Hepatocyte (in vitro differentiated cells): Measurements from ENCODE around the gene WFDC1. TPM values are rescaled to one million over a fixed set of nuclear protein-coding genes. Genes with fewer than 3 reads are reported as not detected.

Experiments
- DNase-seq: peaks from one replicate; pipeline ENCODE4 v3.0.0-alpha.2; 2016; ENCODE audit warnings: low spot score
- H2AFZ ChIP-seq: fragments of 200-600 bp; sonication (generic); 2 replicates; pipeline ENCODE4 v1.6.0; 2016; ENCODE audit warnings: antibody characterized with exemption, mild to moderate bottlenecking
- H3K27ac ChIP-seq: fragments of 200-600 bp; sonication (generic); 2 replicates; pipeline ENCODE4 v1.5.1; 2016; ENCODE audit warnings: mild to moderate bottlenecking
- H3K27me3 ChIP-seq: fragments of 200-600 bp; sonication (generic); 2 replicates; pipeline ENCODE4 v1.6.1; 2016
- H3K36me3 ChIP-seq: fragments of 200-600 bp; sonication (generic); replicated peaks from 2 replicates; pipeline ENCODE4 v1.5.1; 2016; ENCODE audit warnings: low read depth; ENCODE audit not compliant: insufficient read depth
- H3K4me1 ChIP-seq: fragments of 200-600 bp; sonication (generic); 2 replicates; pipeline ENCODE4 v1.5.1; 2016; ENCODE audit warnings: mild to moderate bottlenecking, moderate library complexity; ENCODE audit not compliant: insufficient read depth
- H3K4me2 ChIP-seq: fragments of 200-600 bp; sonication (generic); 2 replicates; pipeline ENCODE4 v1.6.0; 2016
- H3K4me3 ChIP-seq: fragments of 200-600 bp; sonication (generic); 2 replicates; pipeline ENCODE4 v1.5.1; 2016; ENCODE audit warnings: mild to moderate bottlenecking
- H3K79me2 ChIP-seq: fragments of 200-600 bp; sonication (generic); 2 replicates; pipeline ENCODE4 v1.6.0; 2017; ENCODE audit warnings: mild to moderate bottlenecking
- H3K9me2 ChIP-seq: fragments of 200-600 bp; sonication (generic); replicated peaks from 2 replicates; pipeline ENCODE4 v1.6.0; 2017; ENCODE audit warnings: mild to moderate bottlenecking; ENCODE audit not compliant: insufficient read depth
- H3K9me3 ChIP-seq: fragments of 200-600 bp; sonication (generic); 2 replicates; pipeline ENCODE4 v1.5.1; 2016; ENCODE audit warnings: low read depth, mild to moderate bottlenecking
- H4K20me1 ChIP-seq: fragments of 200-600 bp; sonication (generic); 2 replicates; pipeline ENCODE4 v1.6.0; 2016; ENCODE audit warnings: mild to moderate bottlenecking; ENCODE audit not compliant: insufficient read depth, poor library complexity, severe bottlenecking
- EZH2 ChIP-seq: fragments of 200-600 bp; sonication (generic); IDR thresholded peaks from 2 replicates; pipeline ENCODE4 v1.6.1; 2016; ENCODE audit warnings: antibody characterized with exemption, mild to moderate bottlenecking, borderline replicate concordance
- EZH2phosphoT487 ChIP-seq: fragments of 200-600 bp; sonication (generic); IDR thresholded peaks from one replicate; pipeline ENCODE4 v1.6.1; 2018; ENCODE audit warnings: antibody characterized with exemption, mild to moderate bottlenecking, low read depth, moderate library complexity; ENCODE audit not compliant: unreplicated experiment, severe bottlenecking
- WGBS: methylation state at CpG from one replicate; pipeline ENCODE4 v1.1.6; 2016; ENCODE audit warnings: low lambda C conversion rate; ENCODE audit errors: missing lambda C conversion rate; 5-methylcytosine and 5-hydroxymethylcytosine counted together
- polyA plus RNA-seq: library from polyadenylated mRNA; unstranded; fragments of >200 nt; fragmentation: Nextera tagmentation; extraction: Ambion mirVana; gene quantifications from 2 replicates; pipeline ENCODE4 v1.2.1, GENCODE V29; 2016
- total RNA-seq: library from RNA; depleted of rRNA; stranded (reverse); fragments of >200 nt; gene quantifications from 2 replicates; pipeline ENCODE4 v1.2.3, GENCODE V29; 2014
- TF ChIP-seq, protein P1 (sequence below): fragments of 200-600 bp; sonication (generic); IDR thresholded peaks from 2 replicates; pipeline ENCODE4 v1.5.1; 2016; ENCODE audit warnings: antibody characterized with exemption, mild to moderate bottlenecking; ENCODE audit not compliant: poor library complexity

WFDC1 gene
- total and polyA plus RNA-seq, 2 experiments from 2014 or later: 12.9 to 16.9 TPM

DNA sequence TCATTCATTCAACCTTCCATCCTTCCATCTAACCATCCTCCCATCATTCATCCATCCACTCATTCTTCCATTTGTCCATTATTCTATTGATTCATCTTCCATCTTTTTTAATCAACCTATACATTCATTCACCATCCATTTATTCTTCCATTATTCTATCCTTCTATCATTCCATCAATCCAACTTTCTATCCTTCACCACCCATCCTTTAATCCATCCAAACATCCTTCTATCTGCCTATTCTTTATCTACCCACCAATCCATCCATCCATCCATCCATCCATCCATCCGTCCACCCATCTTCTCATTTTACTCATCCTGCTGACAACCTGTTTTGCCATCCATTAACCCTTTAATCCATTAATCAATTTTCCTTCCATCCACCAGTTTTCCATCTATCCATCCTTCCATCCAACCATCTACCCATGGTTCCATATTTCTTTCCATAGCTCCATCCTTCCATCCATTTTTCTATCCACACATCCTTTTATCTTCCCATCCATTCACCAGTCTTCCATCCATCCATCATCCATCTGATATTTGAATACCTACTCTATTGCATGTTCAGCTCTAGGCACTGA, 21.8 kb upstream of the WFDC1 start:
- H3K27ac ChIP-seq: no peak overlapping the region
- H3K4me2 ChIP-seq: no peak overlapping the region
- no peak overlapping the region for H3K4me3 ChIP-seq
- H2AFZ ChIP-seq: no peak overlapping the region
- no peak for TF ChIP-seq EZH2
- H3K9me3 ChIP-seq: no peaks in the 10 kb centered on the region
- no peak for DNase-seq
- no peaks in the 10 kb centered on the region for H3K9me2 ChIP-seq
- no peaks in the 10 kb centered on the region for H4K20me1 ChIP-seq
- peaks cover 4% of the 10 kb centered on the region for H3K27me3 ChIP-seq
- no peaks in the 10 kb centered on the region for H3K36me3 ChIP-seq
- 61% methylated on average over 1 of the region's 1 CpG for WGBS
- no peaks in the 10 kb centered on the region for H3K79me2 ChIP-seq
- H3K4me1 ChIP-seq: no peaks in the 10 kb centered on the region

DNA sequence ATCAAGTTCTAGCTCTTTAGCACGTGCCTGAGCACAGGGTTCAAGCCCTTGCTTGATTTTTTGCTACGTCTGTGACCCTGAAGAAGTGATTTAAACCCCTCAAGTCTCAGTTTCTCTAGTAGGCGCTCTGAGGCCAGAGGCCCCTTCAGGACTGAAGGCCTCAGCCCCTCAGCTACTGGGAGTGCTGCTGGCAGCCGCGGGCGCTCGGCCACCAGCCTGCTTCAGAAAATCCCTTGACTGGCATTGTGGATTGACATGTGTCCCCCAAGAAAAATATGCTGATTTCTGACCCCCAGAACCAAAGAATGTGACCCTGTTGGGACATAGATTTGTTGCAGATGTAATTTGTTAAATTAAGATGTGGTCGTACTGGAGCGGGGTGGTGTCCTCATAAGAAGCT, 20.2 kb upstream of the WFDC1 start:
- Histone ChIP-seq H3K9me2 (no peaks in the 10 kb centered on the region), H3K27me3 (peaks cover 4% of the 10 kb centered on the region), H3K36me3 (no peaks in the 10 kb centered on the region), H3K4me3 (no peak overlapping the region), H3K4me1 (no peaks in the 10 kb centered on the region), H3K79me2 (no peaks in the 10 kb centered on the region), H2AFZ (no peak overlapping the region), H3K9me3 (no peaks in the 10 kb centered on the region), H3K27ac (no peak overlapping the region), H4K20me1 (no peaks in the 10 kb centered on the region), H3K4me2 (no peak overlapping the region)
- DNase-seq: no peak
- TF ChIP-seq EZH2phosphoT487 (no peak), EZH2 (no peak)
- TF ChIP-seq, protein P1, sequence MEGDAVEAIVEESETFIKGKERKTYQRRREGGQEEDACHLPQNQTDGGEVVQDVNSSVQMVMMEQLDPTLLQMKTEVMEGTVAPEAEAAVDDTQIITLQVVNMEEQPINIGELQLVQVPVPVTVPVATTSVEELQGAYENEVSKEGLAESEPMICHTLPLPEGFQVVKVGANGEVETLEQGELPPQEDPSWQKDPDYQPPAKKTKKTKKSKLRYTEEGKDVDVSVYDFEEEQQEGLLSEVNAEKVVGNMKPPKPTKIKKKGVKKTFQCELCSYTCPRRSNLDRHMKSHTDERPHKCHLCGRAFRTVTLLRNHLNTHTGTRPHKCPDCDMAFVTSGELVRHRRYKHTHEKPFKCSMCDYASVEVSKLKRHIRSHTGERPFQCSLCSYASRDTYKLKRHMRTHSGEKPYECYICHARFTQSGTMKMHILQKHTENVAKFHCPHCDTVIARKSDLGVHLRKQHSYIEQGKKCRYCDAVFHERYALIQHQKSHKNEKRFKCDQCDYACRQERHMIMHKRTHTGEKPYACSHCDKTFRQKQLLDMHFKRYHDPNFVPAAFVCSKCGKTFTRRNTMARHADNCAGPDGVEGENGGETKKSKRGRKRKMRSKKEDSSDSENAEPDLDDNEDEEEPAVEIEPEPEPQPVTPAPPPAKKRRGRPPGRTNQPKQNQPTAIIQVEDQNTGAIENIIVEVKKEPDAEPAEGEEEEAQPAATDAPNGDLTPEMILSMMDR: no peak
- WGBS: 97% methylated on average over 9 of the region's 9 CpGs

DNA sequence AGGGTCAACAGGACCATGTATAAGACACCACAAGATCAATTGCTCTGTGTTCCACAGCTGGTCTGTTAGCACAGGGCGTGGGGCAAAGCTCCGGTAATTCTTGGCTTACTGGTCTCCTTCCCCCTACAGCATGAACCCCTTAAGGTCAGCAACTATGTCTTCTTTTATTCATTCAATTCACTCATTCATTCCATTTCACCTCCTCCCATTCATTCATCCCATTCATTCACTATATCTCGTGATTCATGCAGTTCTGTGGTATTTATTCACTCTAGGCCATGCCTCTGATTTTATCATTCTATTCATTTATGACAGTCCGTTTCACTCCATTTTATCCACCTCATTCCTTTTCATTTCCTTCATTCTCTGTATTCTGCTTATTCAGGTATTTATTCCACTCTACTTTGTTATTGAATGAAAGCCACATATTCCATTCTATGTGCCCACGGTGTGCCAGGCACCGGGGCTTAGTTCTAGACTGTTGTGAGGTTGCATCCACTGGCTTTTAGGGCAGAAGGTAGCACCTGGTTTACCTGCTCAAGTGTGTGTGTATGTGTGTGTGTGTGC, 19.0 kb upstream of the WFDC1 start:
- H3K4me2 ChIP-seq: no peak overlapping the region
- H3K9me3 ChIP-seq: no peaks in the 10 kb centered on the region
- H3K4me3 ChIP-seq: no peak overlapping the region
- no peaks in the 10 kb centered on the region for H3K9me2 ChIP-seq
- DNase-seq: no peak
- 86% methylated on average over 6 of the region's 6 CpGs for WGBS
- peaks cover 4% of the 10 kb centered on the region for H3K27me3 ChIP-seq
- H3K36me3 ChIP-seq: no peaks in the 10 kb centered on the region
- H3K4me1 ChIP-seq: no peaks in the 10 kb centered on the region
- no peaks in the 10 kb centered on the region for H4K20me1 ChIP-seq
- H3K27ac ChIP-seq: no peak overlapping the region
- TF ChIP-seq EZH2phosphoT487 (no peak), EZH2 (no peak)
- H2AFZ ChIP-seq: no peak overlapping the region
- H3K79me2 ChIP-seq: no peaks in the 10 kb centered on the region

DNA sequence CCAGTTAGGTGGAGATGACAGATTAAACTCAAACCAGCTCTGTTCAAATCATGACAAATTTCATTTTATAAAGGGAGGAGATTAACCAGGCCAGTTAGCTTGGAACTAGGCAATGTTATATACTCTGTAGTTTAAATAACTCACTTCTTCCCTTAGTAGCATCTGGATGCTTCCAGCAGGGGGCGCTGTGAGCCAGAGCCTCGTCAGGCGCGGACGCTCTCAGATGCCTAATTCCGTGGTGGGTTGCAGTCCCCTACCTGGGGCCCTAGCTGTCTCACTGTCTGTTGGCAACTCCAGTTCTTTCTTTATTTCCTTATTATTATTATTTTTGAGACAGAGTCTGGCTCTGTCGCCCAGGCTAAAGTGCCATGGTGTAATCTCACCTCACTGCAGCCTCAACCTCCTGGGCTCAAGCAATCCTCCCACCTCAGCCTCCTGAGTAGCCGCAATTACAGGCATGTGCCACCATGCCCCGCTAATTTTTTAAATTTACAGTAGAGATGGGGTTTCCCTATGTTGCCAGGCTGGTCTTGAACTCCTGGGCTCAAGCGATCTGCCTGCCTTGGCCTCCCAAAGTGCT, 17.3 kb upstream of the WFDC1 start:
- no peak overlapping the region for H3K4me2 ChIP-seq
- WGBS: 32% methylated on average over 10 of the region's 10 CpGs
- peaks cover 4% of the 10 kb centered on the region for H3K27me3 ChIP-seq
- no peak overlapping the region for H2AFZ ChIP-seq
- H4K20me1 ChIP-seq: no peaks in the 10 kb centered on the region
- H3K27ac ChIP-seq: no peak overlapping the region
- TF ChIP-seq EZH2phosphoT487 (no peak), EZH2 (no peak)
- TF ChIP-seq, protein P1: peak; percentile 85
- H3K9me3 ChIP-seq: no peaks in the 10 kb centered on the region
- H3K4me3 ChIP-seq: no peak overlapping the region
- no peaks in the 10 kb centered on the region for H3K9me2 ChIP-seq
- no peaks in the 10 kb centered on the region for H3K4me1 ChIP-seq
- peak; percentile 77 for DNase-seq
- H3K36me3 ChIP-seq: no peaks in the 10 kb centered on the region
- H3K79me2 ChIP-seq: no peaks in the 10 kb centered on the region
